ENCODE data around the gene QRICH2. TPM values are rescaled to one million over a fixed set of nuclear protein-coding genes. Genes with fewer than 3 reads are reported as not detected.

QRICH2 gene
- total RNA-seq, 1 experiment from 2014 or later, result 1.5 TPM

GRCh38 chr17:76345377-76345974, 37.4 kb upstream of the QRICH2 start:
- intact Hi-C loops (cut with micrococcal nuclease; ENCODE audit: unreplicated experiment), result no loop called here
- POLR2A ChIA-PET, result no interaction called here
- no peaks in the 10 kb centered on the region for H3K9me3 Mint-ChIP-seq (ENCODE audit: unreplicated experiment)
- TF ChIP-seq CTCF (IDR thresholded peaks at IDR 0.05; ENCODE audit: insufficient read depth in 1 of 2, low read depth in 1 of 2, low read length in 1 of 2, severe bottlenecking in 1 of 2, unreplicated experiment in 1 of 2), result no peak
- no peaks in the 10 kb centered on the region for H3K27me3 ChIP-seq (replicated peaks; ENCODE audit: control insufficient read depth, insufficient read depth, low read length)
- no peak overlapping the region for H3K4me3 ChIP-seq (ENCODE audit: low read depth, low read length)
- CTCF ChIA-PET, result interaction anchor here (0.8 to 1.1 kb wide), 2 partner anchors 53 to 402 kb away, joined by 3 to 4 read pairs; no protein-coding TSS in a partner anchor
- no peaks in the 10 kb centered on the region for H3K27me3 Mint-ChIP-seq (ENCODE audit: insufficient read depth, unreplicated experiment)
- peaks cover 1% of the 10 kb centered on the region for H3K36me3 ChIP-seq (ENCODE audit: control insufficient read depth, insufficient read depth, low read length)
- no peaks in the 10 kb centered on the region for H3K4me1 ChIP-seq
- H3K36me3 Mint-ChIP-seq (ENCODE audit: insufficient read depth, unreplicated experiment), result peaks cover 51% of the 10 kb centered on the region
- H3K4me3 Mint-ChIP-seq (ENCODE audit: unreplicated experiment), result no peak overlapping the region
- no peaks in the 10 kb centered on the region for H3K4me1 Mint-ChIP-seq (ENCODE audit: low read depth, unreplicated experiment)
- no TSS peak for BruUV-seq (replicated peaks)
- H3K27ac Mint-ChIP-seq (ENCODE audit: unreplicated experiment), result no peak overlapping the region
- no peaks in the 10 kb centered on the region for H3K9me3 ChIP-seq
- DNase-seq, result peak in 1 of 2 experiments; percentile 12

GRCh38 chr17:76343106-76343505, 35.0 kb upstream of the QRICH2 start:
- Mint-ChIP-seq H3K27me3 (ENCODE audit: insufficient read depth, unreplicated experiment) (no peaks in the 10 kb centered on the region), H3K4me1 (ENCODE audit: low read depth, unreplicated experiment) (no peaks in the 10 kb centered on the region), H3K27ac (ENCODE audit: unreplicated experiment) (no peak overlapping the region), H3K9me3 (ENCODE audit: unreplicated experiment) (no peaks in the 10 kb centered on the region), H3K36me3 (ENCODE audit: insufficient read depth, unreplicated experiment) (peaks cover 56% of the 10 kb centered on the region), H3K4me3 (ENCODE audit: unreplicated experiment) (no peak overlapping the region)
- H3K27me3 ChIP-seq (replicated peaks; ENCODE audit: control insufficient read depth, insufficient read depth, low read length), result no peaks in the 10 kb centered on the region
- intact Hi-C loops (cut with micrococcal nuclease; ENCODE audit: unreplicated experiment), result no loop called here
- peaks cover 1% of the 10 kb centered on the region for H3K36me3 ChIP-seq (ENCODE audit: control insufficient read depth, insufficient read depth, low read length)
- no peaks in the 10 kb centered on the region for H3K9me3 ChIP-seq
- H3K4me3 ChIP-seq (ENCODE audit: low read depth, low read length), result no peak overlapping the region
- ChIA-PET CTCF (no interaction called here), POLR2A (interaction anchor here (0.5 kb wide), 1 partner anchor 394 kb away, joined by 3 read pairs; no protein-coding TSS in a partner anchor)
- H3K4me1 ChIP-seq, result no peaks in the 10 kb centered on the region
- DNase-seq, result no peak
- no peak for TF ChIP-seq CTCF (IDR thresholded peaks at IDR 0.05; ENCODE audit: insufficient read depth in 1 of 2, low read depth in 1 of 2, low read length in 1 of 2, severe bottlenecking in 1 of 2, unreplicated experiment in 1 of 2)
- BruUV-seq (replicated peaks), result no TSS peak

- no peaks in the 10 kb centered on the region; the same call in 1 of the 2 replicates for H3K36me3 ChIP-seq (ENCODE audit: control insufficient read depth, insufficient read depth, low read length)
- H3K36me3 Mint-ChIP-seq (ENCODE audit: insufficient read depth, unreplicated experiment), result peaks cover 38% of the 10 kb centered on the region
- ChIA-PET POLR2A (no interaction called here), CTCF (interaction anchor here (0.9 kb wide), 1 partner anchor 61 kb away, joined by 4 read pairs; no protein-coding TSS in a partner anchor)
- intact Hi-C loops (cut with micrococcal nuclease; ENCODE audit: unreplicated experiment), result loop anchor here (1.0 kb wide), 1 partner anchor 12 kb away; the partner anchor contains the start of gene PRPSAP1
- no peaks in the 10 kb centered on the region for H3K9me3 Mint-ChIP-seq (ENCODE audit: unreplicated experiment)
- no peaks in the 10 kb centered on the region for H3K4me1 ChIP-seq
- no TSS peak for BruUV-seq (replicated peaks)
- no peaks in the 10 kb centered on the region for H3K27me3 Mint-ChIP-seq (ENCODE audit: insufficient read depth, unreplicated experiment)
- H3K4me3 ChIP-seq (ENCODE audit: low read depth, low read length), result no peak overlapping the region
- TF ChIP-seq CTCF (IDR thresholded peaks at IDR 0.05; ENCODE audit: insufficient read depth in 1 of 2, low read depth in 1 of 2, low read length in 1 of 2, severe bottlenecking in 1 of 2, unreplicated experiment in 1 of 2), result no peak
- no peaks in the 10 kb centered on the region for H3K27me3 ChIP-seq (replicated peaks; ENCODE audit: control insufficient read depth, insufficient read depth, low read length)
- no peaks in the 10 kb centered on the region for H3K4me1 Mint-ChIP-seq (ENCODE audit: low read depth, unreplicated experiment)
- H3K4me3 Mint-ChIP-seq (ENCODE audit: unreplicated experiment), result no peak overlapping the region
- no peak for DNase-seq
- no peaks in the 10 kb centered on the region for H3K9me3 ChIP-seq
- no peak overlapping the region for H3K27ac Mint-ChIP-seq (ENCODE audit: unreplicated experiment)
Measured at GRCh38 chr17:76341301-76341700, 33.2 kb upstream of the QRICH2 start.

Measured in Caco-2 (cell line).